Anterior cingulate cortex (tissue), 58 donors: ENCODE data around the gene TIMM21.

Experiments
- DNase-seq, 58 donors: peaks; one replicate each; lab custom pipeline; 2025; lab: John Stamatoyannopoulos, UW

Gene TIMM21

DNA sequence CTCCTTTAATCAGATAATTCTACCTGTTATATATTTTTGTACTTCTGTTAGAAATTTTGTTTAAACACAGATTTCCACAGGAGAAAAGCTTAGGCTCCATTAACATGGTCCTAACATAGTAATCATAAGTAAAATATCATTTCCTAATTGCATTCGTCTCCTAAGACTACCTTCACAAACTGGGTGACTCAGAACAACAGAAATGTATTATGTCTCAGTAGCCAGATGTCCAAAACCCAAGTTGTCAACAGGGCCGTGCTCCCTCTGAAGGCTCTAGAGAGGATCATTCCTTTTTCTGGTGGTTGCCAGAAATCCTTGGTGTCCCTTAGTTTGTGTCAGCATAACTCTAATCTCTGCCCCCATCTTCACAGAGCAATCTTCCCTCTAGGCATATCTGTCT, 6.1 kb upstream of the TIMM21 start:
- no peak for DNase-seq

DNA sequence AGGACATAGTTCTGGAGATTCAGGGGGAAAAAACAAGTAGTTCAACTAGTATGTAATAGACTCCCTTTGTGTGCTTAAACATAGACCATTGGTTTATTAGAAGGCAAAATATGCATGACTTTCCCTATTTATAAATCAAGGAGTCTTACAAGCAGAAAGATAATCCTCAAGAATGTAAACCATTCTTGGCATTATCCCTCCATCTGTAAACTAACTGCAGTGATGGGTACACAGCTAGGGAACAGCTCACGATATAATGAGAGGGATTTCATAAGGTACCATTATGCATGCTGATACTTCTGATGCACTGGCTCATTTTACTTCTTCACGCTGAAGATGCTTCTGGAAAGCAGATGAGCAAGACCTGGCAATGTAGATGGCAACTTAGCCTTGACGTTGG, 1.6 kb upstream of the TIMM21 start:
- DNase-seq = no peak

DNA sequence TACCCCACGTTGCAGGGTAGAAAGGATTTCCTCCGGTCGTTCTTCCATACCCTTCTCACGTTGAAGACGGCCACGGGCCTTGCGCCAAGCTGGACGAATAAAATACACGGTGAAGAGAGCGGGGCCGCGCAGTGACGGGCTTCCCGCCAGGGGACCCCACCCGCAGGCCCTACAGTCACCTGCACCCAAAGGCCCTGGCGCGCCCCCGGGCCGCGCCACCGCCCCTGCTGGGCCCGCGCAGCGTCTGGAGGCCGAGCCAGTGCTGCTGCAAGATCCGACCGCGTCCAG, 888 bp upstream of the TIMM21 start:
- DNase-seq = no peak

DNA sequence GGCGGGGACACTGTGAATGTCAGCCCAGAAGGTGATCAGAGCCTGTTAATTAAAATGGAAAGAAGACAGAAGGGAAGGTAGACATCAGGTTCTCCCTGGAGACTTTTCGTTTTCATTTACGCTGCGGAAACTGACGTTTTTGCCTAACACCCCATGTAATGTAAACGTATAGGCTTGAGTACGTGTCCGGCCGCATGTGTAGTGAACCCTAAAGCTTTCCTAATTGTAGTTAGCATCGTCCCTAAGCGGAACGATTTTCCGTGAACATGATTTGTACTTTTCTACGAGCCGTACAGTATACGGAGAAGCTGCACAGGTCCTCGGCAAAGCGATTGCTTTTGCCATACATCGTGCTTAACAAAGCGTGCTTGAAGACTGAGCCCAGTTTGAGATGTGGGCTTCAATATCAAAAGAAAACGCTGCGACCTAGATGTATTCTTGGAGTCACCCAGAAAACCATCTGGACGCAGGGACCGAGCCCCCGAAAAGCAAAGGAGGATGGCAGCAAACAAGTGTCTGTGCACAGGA, 284 bp downstream of the TIMM21 start:
- no peak for DNase-seq

DNA sequence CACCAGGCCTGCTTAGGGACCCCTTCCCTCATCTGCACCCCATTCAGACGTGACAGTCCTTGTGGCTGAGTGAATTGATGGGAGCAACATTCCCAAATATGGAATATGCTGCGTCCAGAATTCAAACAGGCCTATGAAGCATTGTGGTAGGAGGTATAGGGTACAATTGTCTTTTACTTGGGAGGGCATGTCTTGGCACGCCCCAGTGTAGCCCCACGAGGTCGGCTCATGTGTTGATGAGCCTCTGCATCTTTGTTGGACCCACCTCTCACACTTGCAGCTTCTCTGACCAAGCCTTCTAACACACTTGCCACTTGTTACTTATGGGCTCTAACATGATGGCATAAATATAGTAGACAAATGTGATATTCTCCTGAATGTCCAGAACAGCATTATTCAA, 1.6 kb downstream of the TIMM21 start:
- no peak for DNase-seq

DNA sequence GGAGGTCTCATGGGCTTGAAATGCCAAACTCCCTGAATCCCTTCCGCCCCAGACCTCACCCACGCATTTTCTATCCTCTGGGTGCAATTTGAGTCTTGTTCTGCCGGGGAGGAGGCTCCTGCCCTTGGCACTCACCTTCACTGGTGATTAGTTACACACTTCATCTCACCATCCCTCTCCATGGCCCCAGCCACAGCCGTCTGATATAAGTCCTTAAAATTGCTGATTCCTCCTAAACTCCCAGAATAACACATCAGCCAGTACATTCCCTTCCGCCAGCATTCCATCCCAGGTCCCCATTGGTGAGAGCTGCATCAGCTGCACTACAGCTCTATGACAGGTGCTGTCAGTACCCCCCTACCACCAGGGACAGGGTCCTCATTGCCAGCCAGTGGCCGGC, 3.9 kb downstream of the TIMM21 start:
- DNase-seq = no peak

DNA sequence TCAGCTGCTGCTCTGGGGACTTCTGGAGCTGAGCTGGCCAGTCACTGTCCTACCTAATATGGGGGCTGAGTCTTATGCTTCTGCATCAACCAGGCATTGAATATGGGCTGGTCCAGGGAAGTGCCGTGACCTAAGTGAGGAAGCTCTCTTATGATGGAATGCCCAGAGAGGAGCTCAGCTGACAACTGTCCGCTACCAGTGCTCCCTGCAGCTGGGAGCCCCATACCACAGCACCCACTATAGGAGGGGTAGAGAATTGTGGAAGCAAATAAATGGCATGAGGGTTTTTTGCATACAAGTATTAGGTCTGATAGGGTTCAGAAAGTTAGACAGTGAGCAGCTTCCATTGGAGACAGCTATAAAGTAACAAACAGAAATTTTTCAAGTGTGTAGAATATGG, 4.5 kb downstream of the TIMM21 start:
- DNase-seq = no peak

DNA sequence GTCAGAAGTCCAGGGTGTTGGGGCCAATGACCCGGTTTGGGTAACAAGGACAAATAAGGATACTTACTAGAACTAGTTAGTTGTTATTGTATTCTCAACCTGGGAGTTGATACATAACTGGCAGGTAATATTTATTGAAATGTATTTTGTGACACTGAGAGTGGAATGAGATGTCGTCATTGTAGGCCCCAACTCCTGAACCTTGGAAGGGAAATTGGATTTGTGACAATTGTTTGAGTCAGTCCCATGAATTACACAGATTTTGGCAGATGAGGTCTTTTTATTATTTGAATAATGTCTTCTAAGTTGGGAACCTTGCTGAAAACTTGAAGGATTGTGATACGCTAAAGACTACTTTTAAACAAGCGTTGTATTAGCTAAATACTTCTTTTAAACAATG, 5.1 kb downstream of the TIMM21 start:
- DNase-seq = no peak

DNA sequence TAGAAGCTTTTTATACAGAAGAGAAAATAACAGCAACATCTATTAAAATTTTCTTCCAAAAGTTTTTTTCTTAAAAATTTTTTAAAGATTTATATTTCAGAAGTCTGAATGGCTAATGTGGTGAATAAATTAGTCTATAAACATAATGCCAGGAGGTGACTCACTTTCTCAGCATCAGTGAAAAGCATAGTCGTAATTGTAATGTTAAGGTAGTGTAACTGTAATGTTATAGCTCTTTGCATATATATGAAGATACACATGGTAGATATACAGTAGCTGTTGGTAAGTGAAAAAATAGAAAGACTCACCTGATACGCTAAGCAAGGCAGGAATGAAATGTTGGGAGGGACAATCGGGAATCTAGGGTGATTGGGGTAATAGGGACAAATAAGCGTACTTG, 5.5 kb downstream of the TIMM21 start:
- no peak for DNase-seq

DNA sequence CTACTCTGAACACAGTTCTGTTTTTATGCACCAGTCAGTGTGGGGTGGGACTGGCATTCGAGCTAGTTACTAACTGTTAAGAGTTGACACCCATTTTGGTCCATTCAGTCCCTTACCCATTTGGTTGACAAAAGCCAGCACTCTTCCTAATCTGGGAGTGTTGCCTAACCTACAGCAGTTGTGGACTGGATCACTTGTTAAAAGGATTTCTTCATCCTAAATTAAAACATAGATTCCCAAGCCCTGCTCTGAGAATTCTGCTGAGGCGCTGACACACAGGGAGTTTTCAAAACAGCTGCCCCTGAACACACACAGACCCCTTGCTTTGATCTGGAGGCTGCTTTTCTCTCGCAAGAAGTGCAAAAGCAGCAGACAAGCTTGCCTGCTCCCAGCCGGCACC, 6.4 kb downstream of the TIMM21 start:
- DNase-seq = no peak

DNA sequence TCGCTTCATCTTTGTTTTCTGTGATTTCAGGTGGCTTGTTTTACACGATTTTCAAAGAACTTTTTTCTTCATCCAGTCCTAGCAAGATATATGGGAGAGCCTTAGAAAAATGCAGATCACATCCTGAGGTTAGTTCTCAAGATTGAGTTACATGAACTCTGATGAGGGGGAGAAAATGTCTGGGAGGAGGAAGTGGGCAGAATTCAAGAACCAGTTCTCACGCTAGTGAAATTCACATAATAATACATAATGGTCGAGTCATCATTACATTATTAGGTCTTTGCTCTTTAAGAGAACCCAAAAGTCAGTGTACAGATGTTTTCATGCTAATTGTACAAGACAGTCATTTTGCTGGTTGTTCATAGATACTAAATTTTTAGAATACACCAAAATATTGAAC, 7.0 kb downstream of the TIMM21 start:
- no peak for DNase-seq

DNA sequence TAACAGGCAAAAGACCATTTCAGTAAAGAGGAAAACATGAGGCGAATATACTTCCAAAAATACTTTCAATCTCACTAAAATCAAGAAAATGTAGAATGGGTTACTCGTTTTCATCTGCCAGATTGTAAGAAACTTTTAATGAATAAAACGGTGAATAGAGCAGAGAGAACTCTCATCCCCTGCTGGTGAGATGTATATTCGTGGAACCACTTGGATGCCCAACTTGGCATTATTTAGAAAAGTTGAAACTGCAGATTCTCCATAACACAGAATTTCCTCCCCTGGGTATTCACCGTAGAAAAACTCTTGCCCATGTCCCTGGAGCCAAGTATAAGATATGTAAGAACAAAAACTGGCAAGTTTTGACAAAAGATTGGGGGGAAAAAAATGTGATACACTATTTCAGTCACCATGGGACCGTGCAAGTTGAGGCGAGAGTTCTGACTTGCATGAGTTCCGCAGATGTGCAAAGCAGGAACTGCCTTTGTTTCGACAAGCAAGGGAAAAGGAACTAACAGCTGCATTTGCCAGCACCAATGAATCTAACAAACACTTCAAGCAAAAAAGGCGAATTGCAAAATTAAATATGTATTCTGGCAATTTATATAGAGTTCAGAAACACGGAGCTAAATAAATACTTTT, 14.8 kb downstream of the TIMM21 start:
- DNase-seq = no peak

DNA sequence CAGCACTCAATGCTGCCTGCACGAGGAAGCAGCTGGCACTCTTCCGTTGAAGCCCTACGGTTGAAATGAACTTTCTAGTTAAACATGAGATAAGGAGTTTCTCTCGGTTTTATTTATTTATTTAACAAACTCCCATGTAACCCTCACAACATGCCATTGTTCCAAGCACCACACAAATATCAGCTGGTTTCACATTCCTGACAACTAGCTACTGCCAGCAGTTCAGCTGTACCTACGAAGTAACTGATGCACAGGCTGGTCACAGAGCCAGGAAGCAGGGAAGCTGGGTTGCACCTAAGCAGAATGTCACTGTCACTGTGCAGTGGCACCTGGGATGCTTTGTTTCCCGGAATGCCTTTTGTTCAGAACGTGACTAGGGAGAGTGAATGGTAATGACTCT, 18.1 kb downstream of the TIMM21 start:
- DNase-seq = no peak

DNA sequence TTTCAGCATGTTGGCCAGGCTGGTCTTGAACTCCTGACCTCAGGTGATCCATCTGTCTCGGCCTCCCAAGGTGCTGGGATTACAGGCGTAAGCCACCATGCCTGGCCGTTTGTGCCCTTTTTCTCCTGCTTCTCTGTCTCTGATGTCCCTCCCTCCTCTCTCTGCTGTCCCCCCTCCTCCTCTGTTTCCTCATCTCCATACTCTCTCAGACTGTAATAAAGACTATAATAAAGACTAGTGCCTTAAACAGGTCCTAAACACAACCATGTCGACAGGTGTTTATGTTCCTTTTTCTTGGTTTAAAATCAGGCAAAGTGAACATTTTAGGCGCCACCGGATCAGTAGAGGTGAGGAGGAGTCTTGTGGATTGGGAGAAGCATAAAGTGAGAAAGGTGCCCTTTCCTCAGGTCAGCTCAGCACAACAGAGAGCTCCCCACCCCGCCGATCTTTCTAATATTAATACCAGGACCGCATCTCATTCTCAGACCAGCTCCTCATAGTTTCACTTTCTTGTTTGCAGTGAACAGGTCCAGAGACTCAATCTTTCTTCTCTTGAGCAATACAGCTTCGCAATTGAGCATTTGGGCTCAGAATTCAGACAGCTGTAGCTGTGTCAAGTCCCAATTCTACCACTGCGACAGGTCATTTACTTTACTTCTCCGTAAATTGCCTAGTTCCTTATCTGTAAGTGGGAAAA, 23.7 kb downstream of the TIMM21 start:
- no peak for DNase-seq

DNA sequence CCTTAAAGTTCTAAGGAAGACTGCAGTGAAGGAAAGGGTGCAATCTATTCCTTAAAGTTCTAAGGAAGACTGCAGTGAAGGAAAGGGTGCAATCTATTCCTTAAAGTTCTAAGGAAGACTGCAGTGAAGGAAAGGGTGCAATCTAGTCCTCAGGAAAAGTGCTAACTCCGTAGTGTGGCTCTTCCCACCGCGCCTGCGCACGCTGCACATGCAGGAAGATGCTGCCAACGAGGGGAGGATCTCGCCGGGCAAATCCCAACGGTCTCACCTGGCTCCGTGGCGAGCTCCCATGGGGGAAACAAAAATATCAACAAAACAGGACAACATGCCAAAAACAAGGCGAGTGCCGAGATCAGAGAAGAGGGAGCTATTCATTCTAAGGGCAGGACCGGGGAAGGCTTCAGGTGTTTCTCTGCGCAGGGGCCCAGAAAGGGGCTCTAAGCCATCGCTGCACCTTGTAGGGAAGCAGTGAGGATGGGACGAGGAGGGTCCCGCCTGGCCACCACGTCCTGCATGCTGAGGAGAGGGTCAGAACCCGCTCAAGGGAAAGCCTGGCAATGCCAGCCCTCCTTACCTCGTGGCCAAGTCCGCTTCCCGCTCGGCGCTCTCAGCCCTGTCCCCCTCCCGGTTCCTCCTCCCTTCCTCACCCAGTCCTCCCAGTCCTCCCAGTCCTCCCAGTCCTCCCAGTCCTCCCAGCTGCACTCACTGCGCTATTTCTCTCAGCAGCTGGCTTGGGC, 24.5 kb downstream of the TIMM21 start:
- DNase-seq = no peak

DNA sequence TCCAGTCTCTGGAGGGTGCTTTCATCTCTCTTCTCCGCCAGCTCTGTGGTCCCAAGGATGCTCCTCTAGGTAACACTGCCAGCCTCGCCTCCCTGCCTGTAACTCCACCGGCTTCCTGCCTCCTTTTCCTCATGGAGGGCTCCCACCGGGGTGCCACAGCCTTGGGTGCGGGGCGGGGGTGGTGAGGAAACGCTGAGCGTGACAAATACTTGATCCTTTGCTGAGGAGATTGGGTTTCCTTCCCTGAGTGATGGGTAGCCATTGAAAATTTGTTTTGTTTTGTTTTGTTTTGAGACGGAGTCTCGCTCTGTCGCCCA, 25.1 kb downstream of the TIMM21 start:
- no peak for DNase-seq

DNA sequence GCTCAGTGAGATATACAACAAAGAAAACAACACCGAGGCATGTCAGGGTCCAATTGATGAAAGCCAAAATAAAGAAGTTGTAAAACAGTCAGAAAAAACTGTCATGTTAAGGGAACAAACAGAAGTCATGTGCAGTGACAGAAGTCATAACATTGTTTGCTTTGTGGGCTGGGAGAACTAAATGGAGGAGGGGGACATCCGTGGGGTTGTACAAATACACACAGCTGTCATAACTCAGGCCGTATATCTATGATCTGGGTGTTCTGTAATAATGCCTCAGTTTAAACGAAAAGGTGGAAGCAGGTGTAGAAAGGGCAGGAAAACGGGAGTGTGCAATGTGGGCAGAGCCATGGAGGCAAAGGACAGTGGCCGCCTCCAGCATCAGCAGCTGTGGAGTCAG, 27.3 kb downstream of the TIMM21 start:
- no peak for DNase-seq

DNA sequence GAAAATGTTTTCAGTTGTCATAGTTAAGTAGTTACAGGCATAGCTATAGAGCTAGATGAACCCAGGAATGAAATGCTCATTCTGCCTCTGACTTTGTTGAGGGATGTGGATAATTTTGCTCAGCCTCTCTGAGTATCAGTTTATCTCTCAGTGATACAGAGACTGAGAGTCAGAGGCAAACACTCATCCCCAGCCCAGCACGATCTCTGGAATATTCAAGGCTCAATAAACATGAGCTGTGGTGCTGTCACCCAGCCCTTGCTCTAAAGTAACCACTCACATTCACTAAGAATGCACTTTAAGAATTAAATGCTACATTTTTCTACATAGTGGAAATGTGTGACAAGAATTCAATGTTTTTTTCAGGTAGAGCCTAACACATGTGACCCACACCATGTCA, 30.6 kb downstream of the TIMM21 start:
- DNase-seq = no peak

DNA sequence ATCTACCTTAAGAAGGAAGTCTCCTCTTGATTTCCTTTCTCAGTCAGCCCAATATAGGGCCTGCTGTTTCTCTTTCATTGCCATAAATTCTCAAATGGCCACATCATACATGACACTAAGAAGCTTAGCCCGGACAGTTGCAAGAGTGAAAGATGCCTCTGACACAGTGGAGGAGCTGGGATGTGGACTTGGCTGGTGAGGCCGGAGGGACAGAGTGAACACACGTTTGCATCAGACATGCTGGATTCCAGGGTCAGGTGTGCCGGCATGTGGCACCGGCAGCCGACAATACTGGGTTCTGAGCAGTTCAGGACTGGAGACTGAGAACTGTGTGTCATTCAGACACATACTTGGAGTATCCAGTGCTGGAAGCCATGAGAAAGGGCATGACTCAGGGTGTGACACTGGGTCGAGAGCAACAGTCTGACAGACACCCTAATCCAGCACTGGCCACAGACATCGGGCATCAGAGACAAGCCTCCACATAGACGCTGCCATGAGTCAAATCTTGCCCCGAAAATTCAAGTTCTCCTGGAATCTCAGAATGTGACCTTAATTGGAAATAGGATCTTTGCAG, 31.4 kb downstream of the TIMM21 start:
- DNase-seq = no peak

DNA sequence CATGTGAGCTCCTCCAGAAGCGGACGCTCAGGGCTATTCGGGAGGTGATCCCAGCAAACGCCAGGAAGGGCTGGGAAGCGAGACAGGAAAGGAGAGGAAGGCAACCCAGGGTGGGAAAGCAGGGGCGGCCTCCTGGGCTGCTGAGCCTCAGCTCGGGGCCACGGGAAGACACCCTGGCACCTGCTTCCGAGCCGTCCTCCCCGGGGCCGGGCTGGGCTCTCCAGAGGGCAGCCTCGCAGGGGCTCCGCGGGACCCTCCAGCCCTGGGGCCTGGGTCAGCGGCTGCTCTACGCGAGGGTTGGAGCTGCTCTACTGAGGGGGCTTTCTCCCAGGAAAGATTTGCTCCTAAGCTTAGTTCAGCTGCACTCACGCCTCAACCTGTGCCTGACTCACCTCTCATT, 34.0 kb downstream of the TIMM21 start:
- no peak for DNase-seq

DNA sequence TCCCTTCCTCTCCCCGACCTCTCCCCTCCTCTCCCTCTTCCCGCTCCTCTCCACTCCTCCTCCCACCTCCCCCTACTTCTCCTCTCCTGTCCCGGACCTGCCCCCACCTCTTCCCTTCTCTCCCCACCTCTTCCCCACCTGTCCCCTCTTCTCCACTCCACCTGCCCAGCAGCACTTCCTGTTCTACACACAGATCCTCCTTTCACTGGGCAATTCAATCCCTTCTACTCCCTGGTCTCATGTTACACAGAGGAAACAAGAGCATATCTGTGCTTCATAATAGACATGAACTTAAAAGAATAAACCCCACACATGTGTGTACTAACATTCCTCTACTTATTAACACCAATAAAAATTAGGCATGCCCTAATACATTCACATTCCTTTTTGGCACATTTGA, 34.8 kb downstream of the TIMM21 start:
- no peak for DNase-seq

DNA sequence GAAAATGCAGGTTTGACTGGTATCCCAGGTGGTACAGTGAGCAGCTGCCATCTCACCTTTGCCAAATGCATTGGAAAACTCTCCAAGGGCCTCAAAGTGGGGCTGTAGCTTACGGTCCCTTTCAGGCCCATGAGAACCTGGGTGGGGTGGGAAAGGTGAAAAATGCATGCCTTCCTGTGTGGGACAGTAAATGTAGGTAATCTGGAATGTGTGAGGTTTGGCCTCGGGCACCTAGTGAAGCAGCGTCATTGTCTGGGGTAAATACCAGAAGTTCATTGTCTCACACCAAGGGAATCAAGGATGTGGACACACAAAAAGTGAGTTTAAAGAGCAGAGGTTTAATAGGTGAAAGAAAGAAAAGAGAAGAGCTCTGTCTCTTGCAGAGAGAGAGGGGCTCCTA, 36.6 kb downstream of the TIMM21 start:
- no peak for DNase-seq
